C4-2B (cell line): ENCODE measurements around the gene BHLHE40.

Experiments used
- H3K27ac ChIP-seq: fragments of 450-650 bp; 2 replicates; pipeline ENCODE4 v1.5.1; 2017
- ZFX ChIP-seq: fragments of 450-650 bp; IDR thresholded peaks from 2 replicates; pipeline ENCODE4 v1.6.1; 2017
- TF ChIP-seq, protein P1 (sequence below): fragments of 450-650 bp; conservative IDR thresholded peaks from 2 replicates; pipeline ENCODE4 v1.5.1; 2017; ENCODE audit warnings: mild to moderate bottlenecking

The BHLHE40 gene

GRCh38 chr3:5020242-5020722 lies 41.0 kb downstream of the BHLHE40 start:
- no peak overlapping the region for H3K27ac ChIP-seq
- no peak for TF ChIP-seq ZFX
- TF ChIP-seq, protein P1, sequence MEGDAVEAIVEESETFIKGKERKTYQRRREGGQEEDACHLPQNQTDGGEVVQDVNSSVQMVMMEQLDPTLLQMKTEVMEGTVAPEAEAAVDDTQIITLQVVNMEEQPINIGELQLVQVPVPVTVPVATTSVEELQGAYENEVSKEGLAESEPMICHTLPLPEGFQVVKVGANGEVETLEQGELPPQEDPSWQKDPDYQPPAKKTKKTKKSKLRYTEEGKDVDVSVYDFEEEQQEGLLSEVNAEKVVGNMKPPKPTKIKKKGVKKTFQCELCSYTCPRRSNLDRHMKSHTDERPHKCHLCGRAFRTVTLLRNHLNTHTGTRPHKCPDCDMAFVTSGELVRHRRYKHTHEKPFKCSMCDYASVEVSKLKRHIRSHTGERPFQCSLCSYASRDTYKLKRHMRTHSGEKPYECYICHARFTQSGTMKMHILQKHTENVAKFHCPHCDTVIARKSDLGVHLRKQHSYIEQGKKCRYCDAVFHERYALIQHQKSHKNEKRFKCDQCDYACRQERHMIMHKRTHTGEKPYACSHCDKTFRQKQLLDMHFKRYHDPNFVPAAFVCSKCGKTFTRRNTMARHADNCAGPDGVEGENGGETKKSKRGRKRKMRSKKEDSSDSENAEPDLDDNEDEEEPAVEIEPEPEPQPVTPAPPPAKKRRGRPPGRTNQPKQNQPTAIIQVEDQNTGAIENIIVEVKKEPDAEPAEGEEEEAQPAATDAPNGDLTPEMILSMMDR, result no peak

DNA sequence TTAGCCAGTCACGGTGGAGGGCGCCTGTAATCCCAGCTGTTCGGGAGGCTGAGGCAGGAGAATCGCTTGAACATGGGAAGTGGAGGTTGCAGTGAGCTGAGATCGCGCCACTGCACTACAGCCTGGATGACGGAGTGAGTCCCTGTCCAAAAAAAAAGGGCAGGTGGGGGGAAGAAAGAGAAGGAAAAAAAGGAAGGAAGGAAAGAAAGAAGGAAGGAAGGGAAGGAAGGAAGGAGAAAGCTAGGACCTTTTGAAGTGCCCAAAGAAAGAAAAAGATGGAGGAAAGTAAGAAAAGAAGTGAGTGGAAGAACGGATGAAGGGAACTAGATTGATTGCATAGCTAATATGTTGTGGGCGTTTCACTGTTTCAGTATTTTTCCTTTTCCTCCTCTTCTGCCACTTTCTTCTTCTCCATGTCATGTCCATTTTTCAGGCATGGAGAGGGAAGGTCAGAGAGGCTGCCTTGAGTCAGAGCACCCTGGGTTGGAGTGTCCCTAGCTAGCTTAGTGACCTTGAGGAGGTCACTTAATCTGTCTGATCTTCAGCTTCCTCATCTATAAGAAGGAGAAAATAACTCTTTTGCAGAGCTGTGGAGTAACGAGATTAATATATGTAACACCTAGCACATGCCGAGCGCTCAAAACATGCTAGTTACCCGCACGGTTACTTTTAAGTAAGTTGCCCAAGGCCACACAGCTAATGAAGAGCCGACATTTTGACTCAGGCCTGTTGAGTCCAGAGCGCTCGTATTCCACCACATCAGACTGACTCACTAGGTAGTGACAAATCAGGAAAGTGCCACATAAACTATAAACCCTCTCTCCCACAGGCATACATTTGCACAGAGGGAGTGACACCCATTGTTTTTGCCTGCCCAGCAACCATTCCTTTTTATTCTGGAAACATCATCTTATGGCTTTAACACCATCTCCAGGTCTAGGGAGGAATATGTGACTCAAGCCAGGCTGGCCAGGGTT lies 42.2 kb downstream of the BHLHE40 start:
- H3K27ac ChIP-seq, result no peak overlapping the region
- TF ChIP-seq, protein P1, result no peak
- TF ChIP-seq ZFX, result no peak

DNA sequence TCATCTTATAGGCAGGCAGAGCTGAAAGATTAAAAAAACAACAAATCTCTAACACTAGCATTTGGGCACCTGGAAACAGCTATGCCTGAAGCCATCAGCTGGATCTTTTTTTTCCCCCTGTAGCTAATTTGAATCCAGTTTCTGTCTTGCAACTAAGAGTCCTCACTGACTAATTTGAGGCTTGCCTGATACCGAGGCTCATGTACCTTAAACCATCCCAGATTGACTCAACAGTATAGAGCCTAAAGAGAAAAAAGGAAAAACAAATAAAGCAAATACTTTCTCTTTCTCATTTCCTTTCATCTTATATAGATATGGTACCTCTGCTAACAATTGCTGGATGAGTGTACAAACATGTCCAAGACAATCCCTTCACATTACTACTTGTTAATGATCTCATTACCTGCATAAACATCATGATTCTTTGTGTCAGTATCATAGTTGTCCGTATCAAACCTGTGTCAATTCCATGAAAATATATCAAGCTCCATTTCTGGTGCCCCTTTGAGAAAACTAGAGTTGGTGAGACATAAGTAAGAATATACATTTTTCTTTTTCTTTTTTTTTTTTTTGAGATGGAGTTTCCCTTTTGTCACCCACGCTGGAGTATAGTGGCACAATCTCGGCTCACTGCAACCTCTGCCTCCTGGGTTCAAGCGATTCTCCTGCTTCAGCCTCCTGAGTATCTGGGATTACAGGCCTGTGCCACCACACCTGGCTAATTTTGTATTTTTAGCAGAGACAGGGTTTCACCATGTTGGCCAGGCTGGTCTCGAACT lies 43.1 kb downstream of the BHLHE40 start:
- H3K27ac ChIP-seq, result no peak overlapping the region
- no peak for TF ChIP-seq ZFX
- TF ChIP-seq, protein P1, result no peak

DNA sequence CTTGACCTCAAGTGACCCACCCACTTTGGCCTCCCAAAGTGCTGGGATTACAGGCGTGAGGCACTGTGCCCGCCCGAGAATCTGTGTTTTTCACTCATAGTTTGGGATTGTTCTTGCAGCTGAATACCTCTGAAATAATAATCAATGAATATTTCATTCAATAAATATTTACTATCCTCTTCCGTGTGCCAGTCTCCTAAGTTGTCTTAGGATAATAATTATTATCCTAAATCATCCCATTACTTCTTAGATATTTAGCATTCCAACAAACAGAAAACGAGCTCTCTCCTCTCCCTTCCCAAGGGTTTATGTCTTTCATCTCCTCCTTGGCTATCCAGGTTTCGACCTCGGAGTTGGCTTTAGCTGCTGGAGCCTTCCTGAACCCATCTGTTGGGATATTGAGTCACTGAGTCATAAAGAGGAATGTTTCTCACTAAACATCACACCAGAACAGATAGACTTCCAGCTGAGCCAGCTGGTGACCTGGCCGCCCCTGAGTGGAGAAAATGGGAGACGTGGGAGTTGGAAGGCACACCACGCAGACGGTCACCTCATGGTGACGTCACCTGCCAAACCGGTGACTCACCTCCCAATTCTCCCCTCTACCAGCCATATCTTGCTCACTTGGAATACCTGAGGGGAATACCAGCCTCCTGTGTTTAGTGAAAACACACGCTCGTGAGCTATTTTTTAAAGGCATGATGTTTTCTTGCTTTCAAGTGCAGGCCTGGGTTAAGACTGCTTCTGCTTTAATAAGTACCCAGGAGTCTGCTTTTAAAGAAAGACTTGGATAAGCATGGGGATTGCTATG lies 43.9 kb downstream of the BHLHE40 start:
- TF ChIP-seq, protein P1, result no peak
- no peak for TF ChIP-seq ZFX
- H3K27ac ChIP-seq, result no peak overlapping the region

- no peak overlapping the region for H3K27ac ChIP-seq
- TF ChIP-seq, protein P1, result no peak
- TF ChIP-seq ZFX, result no peak
Measured at GRCh38 chr3:5023777-5024346, 44.6 kb downstream of the BHLHE40 start.

- no peak overlapping the region for H3K27ac ChIP-seq
- TF ChIP-seq, protein P1, result no peak
Measured at GRCh38 chr3:5026046-5026362, 46.8 kb downstream of the BHLHE40 start.
